Heart left ventricle (tissue), 16 donors: ENCODE data around the gene PLP2. TPM values are rescaled to one million over a fixed set of nuclear protein-coding genes. Genes with fewer than 3 reads are reported as not detected.
"Not testable (repeated sequence)": the region's sequence is repeated elsewhere in the genome, so short reads cannot be mapped to it uniquely, and the experiment has no call there.

Source experiments
- ATAC-seq, 4 donors: fragments of 200-7000 bp; cut with Tn5 transposase; one replicate each; pipeline ENCODE4 v1.9.1; 2020 to 2022; ENCODE audit warnings: moderate library complexity in 4 of 4, mild to moderate bottlenecking in 3 of 4, moderate number of reproducible peaks in 1 of 4
- DNase-seq, 5 donors: peaks; one replicate each; pipeline ENCODE4 v3.0.0-alpha.2; 2020
- H3K27ac ChIP-seq, 12 donors: fragments of 200-600 bp; sonication (generic) in 4 of 12; one replicate each; pipeline versions ENCODE4 v1.5.0 to v1.8.0; 2016 to 2022; ENCODE audit warnings: mild to moderate bottlenecking in 2 of 12
- H3K27me3 ChIP-seq, 9 donors: fragments of 200-600 bp; sonication (generic) in 2 of 9; one replicate each; pipeline versions ENCODE4 v1.5.1 to v1.8.0; 2016 to 2022; ENCODE audit warnings: mild to moderate bottlenecking in 3 of 9
- H3K36me3 ChIP-seq, 9 donors: fragments of 200-600 bp; sonication (generic) in 2 of 9; one replicate each; pipeline versions ENCODE4 v1.5.0 to v1.8.0; 2018 to 2022; ENCODE audit warnings: mild to moderate bottlenecking in 2 of 9
- H3K4me1 ChIP-seq, 12 donors: fragments of 200-600 bp; sonication (generic) in 4 of 12; one replicate each; pipeline versions ENCODE4 v1.5.0 to v1.8.0; 2016 to 2022; ENCODE audit warnings: mild to moderate bottlenecking in 3 of 12
- H3K4me3 ChIP-seq, 12 donors: fragments of 200-600 bp; sonication (generic) in 4 of 12; one replicate each; pipeline versions ENCODE4 v1.5.0 to v1.8.0; 2017 to 2022; ENCODE audit warnings: mild to moderate bottlenecking in 9 of 12, moderate library complexity in 4 of 12
- H3K9me3 ChIP-seq, 12 donors: fragments of 200-600 bp; sonication (generic) in 4 of 12; one replicate each; pipeline versions ENCODE4 v1.5.0 to v1.8.0; 2016 to 2022; ENCODE audit warnings: mild to moderate bottlenecking in 1 of 12
- POLR2A ChIP-seq, 2 donors: fragments of 450-650 bp; IDR thresholded peaks; one replicate each; pipeline ENCODE4 v1.6.1; 2017; ENCODE audit warnings: antibody characterized with exemption in 2 of 2, mild to moderate bottlenecking in 2 of 2, moderate library complexity in 2 of 2
- WGBS, 4 donors: extraction: QIAGEN DNeasy Blood & Tissue Kit in 2 of 4; methylation state at CpG; one replicate each; pipeline versions ENCODE4 v1.1.5 to v1.1.7; 2013 to 2018; 5-methylcytosine and 5-hydroxymethylcytosine counted together
- intact Hi-C, 10 donors: fragments of 100-400 bp; cut with DNase I; formaldehyde crosslinking; loops; one replicate each; pipeline versions ENCODE4 v1.11.1 to v1.14.2; 2022
- long read RNA-seq, 3 donors: library from polyadenylated mRNA; unstranded; transcript quantifications; one replicate each; pipeline ENCODE4 v2.0.0, GENCODE V29; 2020 to 2021
- polyA plus RNA-seq, 2 donors: library from polyadenylated mRNA; stranded (reverse); fragments of 200-250 nt; gene quantifications; one replicate each; pipeline ENCODE4 v1.2.3, GENCODE V29; 2013
- total RNA-seq, 9 donors: library from RNA; depleted of rRNA in 2 of 9; stranded (reverse); fragments of >200 nt in 2 of 9; fragmentation: NEBNext Ultra II Directional in 3 of 9; extraction: Animal tissue kit (Norgen Biotek cat#: 25700) in 3 of 9; gene quantifications; one replicate each; pipeline versions ENCODE4 v1.1.0 to v1.2.4, GENCODE V29; 2016 to 2023
- TF ChIP-seq, protein P1 (sequence below), 12 donors: fragments of 200-600 bp; sonication (generic) in 4 of 12; IDR thresholded peaks; one replicate each; pipeline versions ENCODE4 v1.5.0 to v1.8.0; 2018 to 2022; ENCODE audit warnings: antibody characterized with exemption in 12 of 12, mild to moderate bottlenecking in 5 of 12
- donor health status: ischemic (EF 13 %, LVEDD 7.1; RV severe dilation, severe dysfunction).
- donor health status: healthy with polysubstance abuse.
- donor health status: DM: no; HTN: yes; CAD: no.
- donor health status: DM: no; HTN: no; CAD: no.
- donor health status: ischemic (EF 25% LVEDD 6.9; RV normal size, moderate dysfunction).
- donor health status: ischemic (EF 25% LVEDD 5.7; RV mildly dilated, moderate dysfunction).
- donor health status: healthy.
- donor health status: DM: yes; HTN: yes; CAD: no.
- donor health status: ischemic (EF 35%, LVEDD 5.7; RV mildly dilated, moderate dysfunction).
- donor health status: nonischemic (EF 11% LVEDD 7.7; RV severe dilation, severe dysfunction).
- donor health status: DM: yes; HTN: yes; CAD: no.
- donor health status: PGD.
- donor health status: ischemic (EF 29% LVEDD 5.4; RV normal size, mild dysfunction).
- donor health status: nonischemic (EF 23%, LVEDD 6.1; RV moderate dilation, normal function).

Gene PLP2
- total RNA-seq (100 to 1,000 TPM in 3 of 9 donors, 10 to 100 TPM in 6; 22.4 to 155 (median 50.4) TPM), polyA plus RNA-seq (100 to 1,000 TPM in 1 of 2 donors, 10 to 100 TPM in 1; 63.0 to 373 TPM)
- long read RNA-seq, donor 1, transcript PLP2-202 (5 exons, 1,079 nt) = major isoform, 16 of 31 reads
- long read RNA-seq, donor 1, partial matches to known transcripts = 14 of 31 reads
- long read RNA-seq, donor 1, other reads (novel, unspliced or antisense) = 1 of 31 reads
- long read RNA-seq, donor 2, transcript PLP2-202 (5 exons, 1,079 nt) = major isoform, 21 of 26 reads
- long read RNA-seq, donor 2, partial matches to known transcripts = 4 of 26 reads
- long read RNA-seq, donor 2, other reads (novel, unspliced or antisense) = 1 of 26 reads
- long read RNA-seq, donor 3, transcript PLP2-202 (5 exons, 1,079 nt) = major isoform, 27 of 63 reads
- long read RNA-seq, donor 3, partial matches to known transcripts = 35 of 63 reads
- long read RNA-seq, donor 3, other reads (novel, unspliced or antisense) = 1 of 63 reads

DNA sequence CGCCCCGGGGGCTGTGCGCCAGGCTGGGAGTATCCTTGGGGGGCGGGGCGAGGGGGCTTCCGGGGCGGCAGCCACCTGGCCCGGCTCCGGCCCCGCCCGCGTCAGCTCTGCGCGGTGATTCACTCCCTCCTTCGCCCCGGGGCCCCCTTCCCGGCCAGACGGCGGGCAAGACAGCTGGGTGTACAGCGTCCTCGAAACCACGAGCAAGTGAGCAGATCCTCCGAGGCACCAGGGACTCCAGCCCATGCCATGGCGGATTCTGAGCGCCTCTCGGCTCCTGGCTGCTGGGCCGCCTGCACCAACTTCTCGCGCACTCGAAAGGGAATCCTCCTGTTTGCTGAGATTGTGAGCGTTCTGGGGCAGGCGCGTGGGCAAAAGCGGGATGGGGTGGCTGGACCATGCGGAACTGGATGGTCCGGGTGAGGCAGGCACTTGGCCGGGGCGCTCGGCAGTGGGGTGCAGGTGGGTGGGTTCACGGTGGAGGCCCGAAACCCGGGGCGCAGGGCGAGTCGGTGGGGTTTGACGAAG lies at the start of gene PLP2:
PLP2 (plus strand) TSS at position 147 of the 528 bp plus-strand sequence; CDS start at position 250, 103 bp downstream.
- Histone ChIP-seq H3K27ac (peak within 1 kb of the TSS; percentile 11 to 92 (median 84)), H3K27me3 (no peaks in the 10 kb centered on the region), H3K36me3 (peaks cover 0 to 16% (median 7%) of the 10 kb centered on the region in 9 donors), H3K4me1 (peaks cover 0 to 24% (median 6%) of the 10 kb centered on the region in 12 donors), H3K9me3 (peaks cover 0 to 4% (median 0%) of the 10 kb centered on the region in 12 donors), H3K4me3 (peak within 1 kb of the TSS; percentile 49 to 82 (median 62))
- DNase-seq (peak in 4 of 5 donors; percentile 54 to 73 (median 62)), ATAC-seq (peak in 3 of 4 donors; percentile 10 to 55 (median 23))
- 0 to 60% (median 25%) methylated on average over 16 to 46 of the region's 46 CpGs for WGBS, 4 donors
- intact Hi-C loops = no loop called here
- TF ChIP-seq, protein P1, sequence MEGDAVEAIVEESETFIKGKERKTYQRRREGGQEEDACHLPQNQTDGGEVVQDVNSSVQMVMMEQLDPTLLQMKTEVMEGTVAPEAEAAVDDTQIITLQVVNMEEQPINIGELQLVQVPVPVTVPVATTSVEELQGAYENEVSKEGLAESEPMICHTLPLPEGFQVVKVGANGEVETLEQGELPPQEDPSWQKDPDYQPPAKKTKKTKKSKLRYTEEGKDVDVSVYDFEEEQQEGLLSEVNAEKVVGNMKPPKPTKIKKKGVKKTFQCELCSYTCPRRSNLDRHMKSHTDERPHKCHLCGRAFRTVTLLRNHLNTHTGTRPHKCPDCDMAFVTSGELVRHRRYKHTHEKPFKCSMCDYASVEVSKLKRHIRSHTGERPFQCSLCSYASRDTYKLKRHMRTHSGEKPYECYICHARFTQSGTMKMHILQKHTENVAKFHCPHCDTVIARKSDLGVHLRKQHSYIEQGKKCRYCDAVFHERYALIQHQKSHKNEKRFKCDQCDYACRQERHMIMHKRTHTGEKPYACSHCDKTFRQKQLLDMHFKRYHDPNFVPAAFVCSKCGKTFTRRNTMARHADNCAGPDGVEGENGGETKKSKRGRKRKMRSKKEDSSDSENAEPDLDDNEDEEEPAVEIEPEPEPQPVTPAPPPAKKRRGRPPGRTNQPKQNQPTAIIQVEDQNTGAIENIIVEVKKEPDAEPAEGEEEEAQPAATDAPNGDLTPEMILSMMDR (IDR thresholded peaks at IDR 0.05) = no peak
- TF ChIP-seq POLR2A (IDR thresholded peaks at IDR 0.05) = peak in 1 of 2 donors; percentile 39

GRCh38 chrX:49122499-49122898 lies 49.2 kb upstream of the PLP2 start:
- ATAC-seq (no peak), DNase-seq (no peak)
- Histone ChIP-seq H3K9me3 (no peaks in the 10 kb centered on the region), H3K4me1 (peaks cover 0 to 10% (median 0%) of the 10 kb centered on the region in 12 donors), H3K27me3 (no peaks in the 10 kb centered on the region), H3K36me3 (peaks cover 0 to 42% (median 26%) of the 10 kb centered on the region in 9 donors), H3K27ac (no peak overlapping the region), H3K4me3 (peak overlapping the region in 10 of 12 donors; percentile 72 to 99 (median 81))
- WGBS, 4 donors = 71 to 82% (median 77%) methylated on average over 5 of the region's 5 CpGs
- no peak for TF ChIP-seq POLR2A (IDR thresholded peaks at IDR 0.05)
- TF ChIP-seq, protein P1 (IDR thresholded peaks at IDR 0.05) = no peak
- intact Hi-C loops = no loop called here

DNA sequence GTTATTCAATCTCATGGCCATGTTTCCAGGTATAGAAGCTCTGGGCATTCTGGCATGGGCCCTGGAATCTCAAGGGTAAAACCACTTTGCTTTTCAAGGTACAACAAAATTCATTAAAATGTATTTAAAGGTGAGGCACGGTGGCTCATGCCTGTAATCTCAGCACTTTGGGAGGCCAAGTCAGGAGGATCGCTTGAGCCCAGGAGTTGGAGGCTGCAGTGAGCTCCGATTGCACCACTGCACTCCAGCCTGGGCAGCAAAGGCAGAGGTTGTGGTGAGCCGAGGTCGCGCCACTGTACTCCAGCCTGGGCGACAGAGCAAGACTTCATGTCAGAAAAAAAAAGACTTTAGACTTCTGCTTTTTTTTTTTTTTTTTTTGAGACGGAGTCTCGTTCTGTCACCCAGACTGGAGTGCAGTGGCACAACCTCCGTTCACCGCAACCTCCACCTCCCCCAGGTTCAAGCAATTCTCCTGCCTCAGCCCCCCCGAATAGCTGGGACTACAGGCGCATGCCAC lies 43.9 kb upstream of the PLP2 start:
- ATAC-seq = not testable (repeated sequence)

DNA sequence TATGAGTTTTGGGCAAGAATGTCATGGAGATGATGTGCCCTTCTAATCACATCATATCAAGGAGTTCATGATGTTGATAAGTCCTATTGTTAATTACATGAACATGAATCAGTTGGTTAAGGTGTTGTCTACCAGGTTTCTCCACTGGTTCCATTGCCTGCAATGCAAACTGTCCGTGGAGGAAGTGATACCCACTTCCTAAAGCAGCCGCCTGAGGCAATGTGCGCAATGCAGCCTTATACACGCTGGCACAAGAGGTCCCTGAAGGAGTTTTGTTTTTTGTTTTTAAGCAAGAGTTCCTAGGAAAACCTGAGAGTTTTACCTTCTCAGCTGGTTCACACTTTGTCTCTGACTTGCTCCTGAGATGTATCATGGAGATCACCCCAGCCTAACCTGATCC lies 42.3 kb upstream of the PLP2 start:
- Histone ChIP-seq H3K27ac (no peak overlapping the region), H3K4me1 (peaks cover 0 to 5% (median 0%) of the 10 kb centered on the region in 12 donors), H3K4me3 (no peak overlapping the region), H3K27me3 (no peaks in the 10 kb centered on the region), H3K9me3 (no peaks in the 10 kb centered on the region), H3K36me3 (no peaks in the 10 kb centered on the region)
- ATAC-seq (no peak), DNase-seq (no peak)
- TF ChIP-seq POLR2A (IDR thresholded peaks at IDR 0.05) = no peak
- TF ChIP-seq, protein P1 (IDR thresholded peaks at IDR 0.05) = no peak
- WGBS, 4 donors = 68 to 78% (median 72%) methylated on average over 4 of the region's 4 CpGs
- intact Hi-C loops = no loop called here

More for the DNA sequence above, 43.9 kb upstream of the PLP2 start:
- H3K9me3 ChIP-seq, H3K4me1 ChIP-seq, DNase-seq, H3K36me3 ChIP-seq, H3K4me3 ChIP-seq, H3K27me3 ChIP-seq, H3K27ac ChIP-seq, intact Hi-C loops: not testable (repeated sequence)
- 76 to 90% (median 83%) methylated on average over 12 to 13 of the region's 13 CpGs for WGBS, 4 donors

DNA sequence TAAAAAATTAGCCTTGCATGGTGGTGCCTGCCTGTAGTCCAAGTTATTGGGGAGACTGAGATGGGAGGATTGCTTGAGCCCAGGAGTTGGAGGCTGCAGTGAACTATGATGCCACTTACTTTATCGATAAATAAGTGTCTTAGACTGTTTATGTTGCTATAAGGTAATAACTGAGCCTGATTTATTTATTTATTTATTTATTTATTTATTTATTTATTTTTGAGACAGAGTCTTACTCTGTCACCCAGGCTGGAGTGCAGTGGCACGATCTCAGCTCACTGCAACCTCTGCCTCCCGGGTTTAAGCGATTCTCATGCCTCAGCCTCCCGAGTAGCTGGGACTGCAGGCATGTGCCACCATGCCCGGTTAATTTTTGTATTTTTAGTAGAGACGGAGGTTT lies 39.4 kb upstream of the PLP2 start:
- 92 to 96% (median 93%) methylated on average over 7 of the region's 7 CpGs for WGBS, 4 donors
- H3K4me1 ChIP-seq, H3K4me3 ChIP-seq, H3K36me3 ChIP-seq, DNase-seq, H3K9me3 ChIP-seq, H3K27me3 ChIP-seq, H3K27ac ChIP-seq, intact Hi-C loops, ATAC-seq: not testable (repeated sequence)
